Coronary artery (tissue), 2 donors: ENCODE measurements around the gene GPR68.

Experiments used
- DNase-seq: peaks from one replicate; pipeline ENCODE4 v3.0.0-alpha.2; 2017; ENCODE audit warnings: low spot score
- H3K27ac ChIP-seq, 2 donors: fragments of 200-600 bp; sonication (generic); one replicate each; pipeline ENCODE4 v1.5.1; 2016 to 2019
- H3K4me3 ChIP-seq: fragments of 200-600 bp; sonication (generic); 2 replicates; pipeline ENCODE4 v1.5.1; 2016; ENCODE audit warnings: mild to moderate bottlenecking, moderate library complexity
- TF ChIP-seq, protein P1 (sequence below): fragments of 200-600 bp; sonication (generic); IDR thresholded peaks from one replicate; pipeline ENCODE4 v1.5.1; 2019; ENCODE audit warnings: antibody characterized with exemption

The GPR68 gene

DNA sequence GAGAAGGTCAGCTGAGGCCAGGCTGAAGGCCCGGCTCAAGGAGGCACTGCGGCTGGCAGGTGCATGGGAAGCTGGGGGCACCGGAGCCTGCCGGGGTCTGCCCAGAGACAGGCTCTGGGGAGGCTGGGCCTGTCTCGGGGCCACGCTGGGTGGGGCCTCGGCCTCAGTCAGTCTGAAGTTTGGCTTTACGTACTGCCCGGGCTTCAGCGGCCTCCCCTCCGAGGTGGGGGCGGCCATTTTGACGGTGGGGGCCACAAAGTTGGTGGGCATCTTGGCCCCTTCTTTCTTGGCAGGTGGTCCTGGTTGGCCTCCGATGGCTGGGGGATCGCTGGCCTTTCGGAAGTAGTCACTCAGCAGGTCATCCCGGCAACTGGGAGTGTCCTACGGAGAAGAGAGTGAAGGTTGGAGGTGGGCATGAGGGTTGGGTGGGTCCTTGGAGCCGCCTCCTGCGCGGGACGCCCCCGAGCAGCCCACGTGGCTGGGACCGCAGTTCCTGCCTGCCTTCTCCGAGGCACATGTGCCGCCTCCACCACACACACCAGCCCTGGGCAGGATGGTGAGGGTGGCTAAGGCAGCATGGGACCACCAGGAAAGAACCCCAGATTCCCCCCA is 28.9 kb upstream of the GPR68 start:
- TF ChIP-seq, protein P1, sequence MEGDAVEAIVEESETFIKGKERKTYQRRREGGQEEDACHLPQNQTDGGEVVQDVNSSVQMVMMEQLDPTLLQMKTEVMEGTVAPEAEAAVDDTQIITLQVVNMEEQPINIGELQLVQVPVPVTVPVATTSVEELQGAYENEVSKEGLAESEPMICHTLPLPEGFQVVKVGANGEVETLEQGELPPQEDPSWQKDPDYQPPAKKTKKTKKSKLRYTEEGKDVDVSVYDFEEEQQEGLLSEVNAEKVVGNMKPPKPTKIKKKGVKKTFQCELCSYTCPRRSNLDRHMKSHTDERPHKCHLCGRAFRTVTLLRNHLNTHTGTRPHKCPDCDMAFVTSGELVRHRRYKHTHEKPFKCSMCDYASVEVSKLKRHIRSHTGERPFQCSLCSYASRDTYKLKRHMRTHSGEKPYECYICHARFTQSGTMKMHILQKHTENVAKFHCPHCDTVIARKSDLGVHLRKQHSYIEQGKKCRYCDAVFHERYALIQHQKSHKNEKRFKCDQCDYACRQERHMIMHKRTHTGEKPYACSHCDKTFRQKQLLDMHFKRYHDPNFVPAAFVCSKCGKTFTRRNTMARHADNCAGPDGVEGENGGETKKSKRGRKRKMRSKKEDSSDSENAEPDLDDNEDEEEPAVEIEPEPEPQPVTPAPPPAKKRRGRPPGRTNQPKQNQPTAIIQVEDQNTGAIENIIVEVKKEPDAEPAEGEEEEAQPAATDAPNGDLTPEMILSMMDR: no peak
- no peak for DNase-seq
- H3K4me3 ChIP-seq: no peak overlapping the region
- no peak overlapping the region for H3K27ac ChIP-seq

DNA sequence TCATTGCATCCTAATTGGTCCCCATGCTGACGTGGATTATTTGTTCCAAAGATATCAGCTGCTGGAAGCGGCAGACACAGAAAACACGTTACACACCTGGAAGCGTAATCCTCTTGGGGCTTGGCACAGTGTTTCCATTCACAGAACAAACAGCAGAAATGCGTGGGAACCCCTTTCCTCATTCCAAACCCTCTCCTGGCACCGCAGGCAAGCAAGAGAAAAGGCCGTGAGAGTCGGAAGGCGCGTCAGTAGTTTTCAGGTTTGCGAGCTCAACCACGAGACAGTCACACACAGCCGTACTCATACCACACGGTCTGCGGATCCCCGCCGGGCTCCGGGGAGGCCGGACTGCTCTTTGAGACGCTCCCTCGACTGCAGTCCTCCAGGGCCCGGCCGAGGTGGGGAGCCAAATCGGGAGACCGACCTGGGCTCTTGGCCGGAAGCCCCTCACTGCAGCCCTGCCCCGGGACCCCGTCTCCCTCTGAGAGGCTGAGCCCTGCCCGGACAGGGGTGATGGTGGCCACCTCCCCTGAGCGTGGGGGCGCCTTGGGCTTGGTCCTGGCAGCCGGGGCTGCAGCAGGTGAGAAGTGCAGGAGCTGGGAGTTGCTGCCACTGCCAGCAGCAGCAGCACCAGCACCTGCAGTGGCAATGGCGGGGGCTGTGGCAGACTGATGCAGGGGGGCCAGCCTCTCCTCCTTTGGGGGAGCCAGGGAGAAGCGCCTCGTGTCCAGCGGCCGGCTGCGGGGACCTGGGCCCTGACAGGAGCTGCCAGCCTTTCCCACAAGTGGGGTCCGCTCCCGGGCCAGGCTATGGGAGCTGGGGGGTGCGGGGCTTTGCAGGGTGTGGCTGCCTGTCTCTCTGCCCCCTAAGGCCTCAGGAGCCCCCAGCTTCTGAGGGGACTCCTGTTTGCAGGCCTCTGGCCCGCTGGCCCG is 28.1 kb upstream of the GPR68 start:
- Histone ChIP-seq H3K4me3 (no peak overlapping the region), H3K27ac (no peak overlapping the region)
- TF ChIP-seq, protein P1: no peak
- DNase-seq: no peak

DNA sequence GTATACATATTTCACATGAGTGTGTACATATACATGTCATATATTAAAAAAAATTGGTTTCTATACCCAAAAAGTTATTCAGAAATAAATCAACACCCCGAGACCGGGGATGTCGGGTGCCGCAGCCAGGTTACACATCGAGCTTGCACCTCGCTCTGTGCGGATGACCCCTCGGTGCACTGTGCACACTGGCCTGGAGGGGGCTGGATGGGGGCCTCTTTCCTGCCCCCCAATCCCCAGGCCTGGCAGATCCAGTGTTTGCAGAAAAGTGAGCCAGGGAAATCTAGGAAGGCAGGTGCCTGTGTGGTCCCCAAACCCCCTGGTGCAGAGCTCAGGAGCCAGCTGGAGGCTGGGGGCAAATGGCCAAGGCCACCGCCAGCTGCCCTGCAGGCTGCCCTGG is 27.1 kb upstream of the GPR68 start:
- DNase-seq: no peak
- no peak overlapping the region for H3K27ac ChIP-seq
- H3K4me3 ChIP-seq: no peak overlapping the region
- TF ChIP-seq, protein P1: no peak

DNA sequence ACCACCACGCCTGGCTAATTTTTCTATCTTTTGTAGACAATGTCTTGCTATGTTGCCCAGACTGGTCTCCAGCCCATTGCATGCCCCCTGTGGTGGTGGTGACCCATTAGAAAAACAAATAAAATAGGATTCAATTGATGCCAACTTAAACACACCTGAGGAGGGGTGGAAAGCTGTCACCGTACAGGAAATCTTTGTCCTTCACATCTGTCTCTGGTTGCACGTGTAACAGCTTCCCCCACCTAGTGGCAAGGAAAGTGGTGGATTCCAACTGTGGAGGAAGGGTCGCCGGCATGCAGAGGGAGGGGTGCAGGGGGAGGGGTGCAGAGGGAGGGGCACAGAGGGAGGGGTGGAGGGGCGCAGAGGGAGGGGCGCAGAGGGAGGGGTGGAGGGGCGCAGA is 26.1 kb upstream of the GPR68 start:
- DNase-seq: no peak
- TF ChIP-seq, protein P1: no peak

DNA sequence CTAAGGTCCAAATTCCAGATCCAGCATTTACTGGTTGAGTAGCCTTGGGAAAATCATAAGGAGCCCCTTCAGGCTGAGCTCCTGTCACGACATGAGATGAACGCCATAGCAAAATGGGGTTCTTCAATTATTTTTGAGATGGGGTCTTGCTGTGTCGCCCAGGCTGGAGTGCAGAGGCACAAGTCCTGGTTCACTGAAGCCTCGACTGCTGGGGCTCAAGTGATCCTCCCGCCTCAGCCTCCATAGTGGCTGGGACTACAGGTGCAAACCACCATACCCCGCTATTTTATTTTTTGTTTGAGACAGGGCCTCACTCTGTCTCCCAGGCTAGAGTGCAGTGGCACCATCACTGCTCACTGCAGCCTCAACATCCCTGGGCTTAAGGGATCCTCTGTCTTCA is 25.7 kb upstream of the GPR68 start:
- no peak overlapping the region for H3K27ac ChIP-seq

More for the DNA sequence above, 26.1 kb upstream of the GPR68 start:
- Histone ChIP-seq H3K4me3 (no peak overlapping the region), H3K27ac (no peak overlapping the region)

DNA sequence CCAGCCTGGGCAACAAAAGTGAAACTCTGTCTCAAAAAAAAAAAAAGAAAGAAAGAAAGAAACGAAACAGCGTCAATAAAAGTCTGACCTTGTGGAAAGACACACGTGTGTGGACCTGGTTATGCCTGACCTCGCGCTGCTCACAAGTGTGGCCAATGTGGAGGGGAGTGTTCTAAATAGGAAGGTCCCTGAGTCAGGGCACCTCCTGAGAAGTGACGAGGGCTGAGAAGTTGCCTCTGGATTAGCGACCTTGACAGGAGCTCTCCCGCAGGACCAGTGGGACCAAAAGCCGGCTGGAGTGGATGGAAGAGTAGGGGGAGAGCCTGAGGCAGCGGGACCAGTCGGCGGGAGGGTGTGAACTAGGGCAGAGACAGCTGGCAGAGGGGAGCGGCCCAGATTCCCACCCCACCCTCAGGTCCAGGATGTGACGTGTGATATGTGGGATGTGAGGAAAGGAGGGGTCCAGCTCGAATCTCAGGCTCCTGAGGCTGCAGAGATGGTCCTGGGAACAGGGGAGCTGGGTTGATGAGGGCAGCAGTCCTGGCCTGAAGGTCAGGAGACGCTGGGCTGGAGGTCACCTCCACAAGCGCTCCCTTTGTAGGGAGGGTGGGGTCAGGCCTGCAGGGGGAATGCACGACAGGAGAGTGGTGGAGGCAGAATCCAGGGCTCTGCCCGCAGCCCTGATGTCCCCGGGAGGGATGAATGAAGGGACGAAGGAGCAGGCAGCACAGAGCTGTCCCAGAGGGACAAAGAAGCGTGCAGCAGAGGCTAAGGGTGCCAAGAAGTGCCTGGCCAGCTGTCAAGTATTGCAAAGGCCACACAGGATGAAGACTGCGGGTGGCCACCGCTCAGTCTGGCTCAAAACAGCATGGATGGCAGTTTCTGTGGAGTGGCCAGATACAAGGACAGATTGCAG is 24.8 kb upstream of the GPR68 start:
- Histone ChIP-seq H3K4me3 (peak overlapping the region; percentile 51), H3K27ac (no peak overlapping the region)
- TF ChIP-seq, protein P1: no peak
- no peak for DNase-seq

More for the DNA sequence above, 25.7 kb upstream of the GPR68 start:
- no peak overlapping the region for H3K4me3 ChIP-seq
- TF ChIP-seq, protein P1: no peak
- DNase-seq: no peak
